HepG2 (cell line): ENCODE results near the gene SLC38A3. TPM values are rescaled to one million over a fixed set of nuclear protein-coding genes. Genes with fewer than 3 reads are reported as not detected.

Experiments
- CCDC6 ChIP-seq: sonication (generic); formaldehyde crosslinking; IDR thresholded peaks from 2 replicates; pipeline ENCODE4 v1.8.1; 2022; ENCODE audit warnings: mild to moderate bottlenecking, missing genetic modification reagents, moderate library complexity
- CSRNP1 ChIP-seq: sonication (generic); formaldehyde crosslinking; IDR thresholded peaks from 2 replicates; pipeline ENCODE4 v1.8.1; 2023; ENCODE audit warnings: mild to moderate bottlenecking, missing genetic modification reagents
- DNMT1 ChIP-seq: sonication (generic); formaldehyde crosslinking; IDR thresholded peaks from 2 replicates; pipeline ENCODE4 v1.5.1; 2020; ENCODE audit warnings: mild to moderate bottlenecking, missing genetic modification reagents
- ELK4 ChIP-seq: sonication (generic); formaldehyde crosslinking; IDR thresholded peaks from 2 replicates; pipeline ENCODE4 v1.9.0; 2021; ENCODE audit warnings: missing genetic modification reagents, borderline replicate concordance
- MATR3 ChIP-seq: sonication (generic); formaldehyde crosslinking; IDR thresholded peaks from 2 replicates; pipeline ENCODE4 v1.4.0; 2020; ENCODE audit warnings: missing genetic modification reagents
- MIER3 ChIP-seq: IDR thresholded peaks from 2 replicates; pipeline ENCODE4 v1.6.1; 2016; ENCODE audit warnings: missing compliant biosample characterization, borderline replicate concordance
- MXI1 ChIP-seq: IDR thresholded peaks from 3 replicates; pipeline ENCODE4 v1.6.1; 2012; ENCODE audit warnings: low read depth, low read length, inconsistent platforms, borderline replicate concordance
- NCOA5 ChIP-seq: sonication (generic); formaldehyde crosslinking; IDR thresholded peaks from 2 replicates; pipeline ENCODE4 v1.4.0; 2020; ENCODE audit warnings: missing genetic modification reagents
- NFKBIZ ChIP-seq: IDR thresholded peaks from 2 replicates; pipeline ENCODE4 v1.6.1; 2018; ENCODE audit warnings: missing genetic modification reagents, missing compliant biosample characterization
- NPAS2 ChIP-seq: sonication (generic); formaldehyde crosslinking; IDR thresholded peaks from 2 replicates; pipeline ENCODE4 v1.8.0; 2022; ENCODE audit warnings: mild to moderate bottlenecking, missing genetic modification reagents, borderline replicate concordance
- PCBP1 ChIP-seq: fragments of 200-400 bp; formaldehyde crosslinking; IDR thresholded peaks from 2 replicates; pipeline ENCODE4 v1.6.1; 2017; ENCODE audit warnings: mild to moderate bottlenecking, low read depth, low read length, borderline replicate concordance
- STAT5B ChIP-seq: sonication (generic); formaldehyde crosslinking; IDR thresholded peaks from 2 replicates; pipeline ENCODE4 v1.4.0; 2020; ENCODE audit warnings: missing genetic modification reagents
- TBX2 ChIP-seq: sonication (generic); formaldehyde crosslinking; IDR thresholded peaks from 2 replicates; pipeline ENCODE4 v1.5.0; 2020; ENCODE audit warnings: missing genetic modification reagents, mild to moderate bottlenecking, borderline replicate concordance
- ZBTB40 ChIP-seq, 2 experiments: fragments of 450-650 bp in 1 of 2; sonication (generic) in 1 of 2; formaldehyde crosslinking in 1 of 2; IDR thresholded peaks; 2 replicates each; pipeline versions ENCODE4 v1.6.1 to v1.8.0; 2016 to 2022; ENCODE audit warnings: antibody characterized with exemption in 1 of 2, mild to moderate bottlenecking in 1 of 2, missing genetic modification reagents in 1 of 2
- ZEB1 ChIP-seq: IDR thresholded peaks from 2 replicates; pipeline ENCODE4 v1.6.1; 2012; ENCODE audit warnings: mild to moderate bottlenecking, low read depth, inconsistent platforms; ENCODE audit not compliant: insufficient replicate concordance
- ZSCAN25 ChIP-seq: sonication (generic); formaldehyde crosslinking; IDR thresholded peaks from 2 replicates; pipeline ENCODE4 v1.8.0; 2022; ENCODE audit warnings: mild to moderate bottlenecking, missing genetic modification reagents
- polyA plus RNA-seq, 8 experiments: library from polyadenylated mRNA; depleted of rRNA in 3 of 8; stranded (reverse) in 7 of 8; unstranded in 1 of 8; fragments of >200 nt; fragmentation: Illumina TruSeq in 4 of 8; extraction: Trizol in 4 of 8; gene quantifications; 2 replicates each; pipeline versions ENCODE4 v1.2.1 to v1.2.3, GENCODE V29; 2011 to 2016; ENCODE audit warnings: low read depth in 4 of 8, missing spikeins in 1 of 8, mixed read lengths in 1 of 8; ENCODE audit not compliant: insufficient read depth in 1 of 8
- total RNA-seq, 5 experiments: library from RNA; depleted of rRNA; stranded (reverse); fragments of >200 nt; fragmentation: Illumina TruSeq; extraction: Trizol; gene quantifications; 2 replicates each; pipeline ENCODE4 v1.2.3, GENCODE V29; 2016; ENCODE audit warnings: low read depth in 1 of 5

Gene SLC38A3
- total and polyA plus RNA-seq, 2 of the 13 experiments (the other 11 are each of a cell fraction or from before 2014, with no cell fraction given): 29.8 to 164 TPM

GRCh38 chr3:50203113-50203808 is 1.8 kb upstream of the SLC38A3 start (continued):
- no peak for TF ChIP-seq ELK4 (CRISPR knock-in tag)
- TF ChIP-seq MXI1: 0 out of 3 replicates have a peak, but pooled peaks have one; percentile 53
- no peak for TF ChIP-seq DNMT1 (CRISPR knock-in tag)
- peak; percentile 60; the same call in 1 of the 2 replicates for TF ChIP-seq CCDC6 (CRISPR knock-in tag)
- TF ChIP-seq ZBTB40 (IDR thresholded peaks at IDR 0.05): no peak
- peak; percentile 52; the same call in 1 of the 2 replicates for TF ChIP-seq ZBTB40 (CRISPR knock-in tag; IDR thresholded peaks at IDR 0.05)
- TF ChIP-seq CSRNP1: no peak
- TF ChIP-seq NCOA5 (CRISPR knock-in tag): no peak
- TF ChIP-seq TBX2 (CRISPR knock-in tag): peak; percentile 94
- no peak for TF ChIP-seq MIER3 (CRISPR knock-in tag)
- no peak for TF ChIP-seq STAT5B (CRISPR knock-in tag)
- TF ChIP-seq NFKBIZ (CRISPR knock-in tag): 0 out of 2 replicates have a peak, but pooled peaks have one; percentile 25
- no peak for TF ChIP-seq PCBP1
- TF ChIP-seq ZSCAN25 (CRISPR knock-in tag): no peak
- no peak for TF ChIP-seq MATR3 (CRISPR knock-in tag)
- TF ChIP-seq ZEB1: no peak
- TF ChIP-seq NPAS2 (CRISPR knock-in tag): no peak
